Retinal pigment epithelial cell (primary cell): ENCODE measurements around the gene ATP5PO.

Experiments
- DNase-seq: peaks from one replicate; pipeline ENCODE4 v3.0.0-alpha.2; 2010; ENCODE audit warnings: low read depth
- H3K4me3 ChIP-seq: 2 replicates; pipeline ENCODE4 v1.5.1; 2011; ENCODE audit warnings: mild to moderate bottlenecking, low read length, control low read depth, moderate library complexity
- CTCF ChIP-seq: conservative IDR thresholded peaks from 2 replicates; pipeline ENCODE4 v1.5.1; 2011; ENCODE audit warnings: low read depth, low read length, control low read depth, inconsistent platforms

The ATP5PO gene

GRCh38 chr21:33915368-33916199 is at the start of gene ATP5PO:
ATP5PO (minus strand) TSS chr21:33915804; CDS start chr21:33915763, 41 bp downstream.
- peak; percentile 94 for DNase-seq
- peak within 1 kb of the TSS; percentile 99 for H3K4me3 ChIP-seq
- no peak for TF ChIP-seq CTCF

- no peak overlapping the region for H3K4me3 ChIP-seq
- no peak for TF ChIP-seq CTCF
- DNase-seq = no peak
Observed at GRCh38 chr21:33964706-33965325, 49.2 kb upstream of the ATP5PO start.

GRCh38 chr21:33963848-33964555 is 48.4 kb upstream of the ATP5PO start:
- DNase-seq = no peak
- no peak for TF ChIP-seq CTCF
- H3K4me3 ChIP-seq = no peak overlapping the region

- no peak for DNase-seq
- H3K4me3 ChIP-seq = no peak overlapping the region
- TF ChIP-seq CTCF = no peak
Observed at GRCh38 chr21:33962290-33962689, 46.7 kb upstream of the ATP5PO start.

- no peak for TF ChIP-seq CTCF
- no peak overlapping the region for H3K4me3 ChIP-seq
- no peak for DNase-seq
Observed at GRCh38 chr21:33961061-33961460, 45.5 kb upstream of the ATP5PO start.

- no peak for DNase-seq
- no peak overlapping the region for H3K4me3 ChIP-seq
- no peak for TF ChIP-seq CTCF
Observed at GRCh38 chr21:33959680-33960079, 44.1 kb upstream of the ATP5PO start.
